Lung (tissue), 12 donors: ENCODE measurements around the gene SLC8B1. TPM values are rescaled to one million over a fixed set of nuclear protein-coding genes. Genes with fewer than 3 reads are reported as not detected.

Experiments
- ATAC-seq: fragments of 200-7000 bp; cut with Tn5 transposase; one replicate; pipeline ENCODE4 v1.9.1; 2020; ENCODE audit warnings: moderate number of reproducible peaks; ENCODE audit not compliant: insufficient read depth, low FRiP score
- DNase-seq, 3 donors: peaks; one replicate each; pipeline ENCODE4 v3.0.0-alpha.2; 2013 to 2017
- H3K27ac ChIP-seq, 2 donors: one replicate each; pipeline ENCODE4 v1.5.1; 2013; ENCODE audit warnings: mild to moderate bottlenecking in 2 of 2, moderate library complexity in 2 of 2, control low read depth in 1 of 2, inconsistent platforms in 1 of 2, low read depth in 1 of 2, low read length in 1 of 2
- H3K27me3 ChIP-seq, 3 donors: one replicate each; pipeline ENCODE4 v1.5.1; 2013; ENCODE audit warnings: low read length in 2 of 3; ENCODE audit not compliant: control insufficient read depth in 3 of 3, insufficient read depth in 3 of 3
- H3K36me3 ChIP-seq, 4 donors: one replicate each; pipeline ENCODE4 v1.5.1; 2013; ENCODE audit warnings: low read length in 4 of 4, mild to moderate bottlenecking in 1 of 4, moderate library complexity in 1 of 4; ENCODE audit not compliant: control insufficient read depth in 4 of 4, insufficient read depth in 4 of 4
- H3K4me1 ChIP-seq, 5 donors: one replicate each; pipeline ENCODE4 v1.5.1; 2013; ENCODE audit warnings: low read length in 5 of 5, mild to moderate bottlenecking in 2 of 5, moderate library complexity in 1 of 5; ENCODE audit not compliant: control insufficient read depth in 5 of 5, insufficient read depth in 5 of 5
- H3K4me3 ChIP-seq: one replicate; pipeline ENCODE4 v1.5.1; 2013; ENCODE audit warnings: mild to moderate bottlenecking, control low read depth, moderate library complexity
- H3K9ac ChIP-seq, 2 donors: one replicate each; pipeline ENCODE4 v1.5.1; 2013; ENCODE audit warnings: low read length in 2 of 2, control low read depth in 1 of 2; ENCODE audit not compliant: insufficient read depth in 1 of 2
- H3K9me3 ChIP-seq, 4 donors: one replicate each; pipeline ENCODE4 v1.5.1; 2013; ENCODE audit warnings: low read length in 3 of 4, mild to moderate bottlenecking in 1 of 4, moderate library complexity in 1 of 4; ENCODE audit not compliant: control insufficient read depth in 4 of 4, insufficient read depth in 3 of 4
- CTCF ChIP-seq: IDR thresholded peaks from 2 replicates; pipeline ENCODE4 v1.5.1; 2012; ENCODE audit warnings: mild to moderate bottlenecking; ENCODE audit errors: control extremely low read depth, extremely low read depth
- WGBS, 2 donors: extraction: QIAGEN DNeasy Blood & Tissue Kit; methylation state at CpG; one replicate each; pipeline ENCODE4 v1.1.7; 2013; 5-methylcytosine and 5-hydroxymethylcytosine counted together
- polyA plus RNA-seq, 2 donors: library from polyadenylated mRNA; stranded (reverse); fragments of 200-250 nt; gene quantifications; one replicate each; pipeline ENCODE4 v1.2.1, GENCODE V29; 2013
- total RNA-seq, 2 donors: library from RNA; depleted of rRNA in 1 of 2; stranded (reverse); fragments of >200 nt in 1 of 2; gene quantifications; one replicate each; pipeline ENCODE4 v1.2.1, GENCODE V29; 2014 to 2021
- donor health status: control.
- donor health status: control.
- donor health status: Bipolar disorder and iron deficiency.
- donor health status: healthy.
- donor health status: DM: yes; HTN: yes; CAD: no.

The SLC8B1 gene
- total and polyA plus RNA-seq, 4 donors: 21.8 to 44.8 (median 32.1) TPM

- 93 to 97% methylated on average over 15 of the region's 15 CpGs for WGBS, 2 donors
- Histone ChIP-seq H3K9ac (no peak overlapping the region), H3K27ac (no peak overlapping the region), H3K36me3 (peaks cover 2 to 62% (median 17%) of the 10 kb centered on the region in 4 donors), H3K4me1 (no peaks in the 10 kb centered on the region), H3K9me3 (no peaks in the 10 kb centered on the region), H3K27me3 (no peaks in the 10 kb centered on the region), H3K4me3 (no peak overlapping the region)
- DNase-seq (no peak), ATAC-seq (no peak)
- TF ChIP-seq CTCF: no peak
These were observed 15.8 kb downstream of the SLC8B1 start for GRCh38 chr12:113318900-113319628.

- H3K9ac ChIP-seq: no peak overlapping the region
- peaks cover 4 to 63% (median 17%) of the 10 kb centered on the region in 4 donors for H3K36me3 ChIP-seq
- no peak for DNase-seq
- H3K4me3 ChIP-seq: no peak overlapping the region
- TF ChIP-seq CTCF: no peak
- H3K27ac ChIP-seq: no peak overlapping the region
- H3K27me3 ChIP-seq: no peaks in the 10 kb centered on the region
- H3K4me1 ChIP-seq: no peaks in the 10 kb centered on the region
- ATAC-seq: no peak
- H3K9me3 ChIP-seq: no peaks in the 10 kb centered on the region
- 98% methylated on average over 4 of the region's 4 CpGs for WGBS, 2 donors
These were observed 16.8 kb downstream of the SLC8B1 start for GRCh38 chr12:113318046-113318656.

- no peak overlapping the region for H3K9ac ChIP-seq
- ATAC-seq (no peak), DNase-seq (no peak)
- H3K27me3 ChIP-seq: no peaks in the 10 kb centered on the region
- H3K9me3 ChIP-seq: no peaks in the 10 kb centered on the region
- WGBS, 2 donors: 93 to 95% methylated on average over 6 of the region's 6 CpGs
- H3K4me3 ChIP-seq: no peak overlapping the region
- peaks cover 4 to 65% (median 17%) of the 10 kb centered on the region in 4 donors for H3K36me3 ChIP-seq
- no peak overlapping the region for H3K27ac ChIP-seq
- no peaks in the 10 kb centered on the region for H3K4me1 ChIP-seq
- TF ChIP-seq CTCF: no peak
These were observed 17.8 kb downstream of the SLC8B1 start for GRCh38 chr12:113317122-113317521.
